Esophagus muscularis mucosa (tissue), 4 donors: ENCODE measurements around the gene DHCR24. TPM values are rescaled to one million over a fixed set of nuclear protein-coding genes. Genes with fewer than 3 reads are reported as not detected.

Experiments used
- DNase-seq: peaks from one replicate; pipeline ENCODE4 v3.0.0-alpha.2; 2017; ENCODE audit errors: extremely low spot score
- H3K27ac ChIP-seq, 4 donors: fragments of 200-600 bp; sonication (generic); replicated peaks in 1 of 4; 1 replicate in 3 of 4; 2 replicates in 1 of 4; pipeline ENCODE4 v1.5.1; 2016 to 2019; ENCODE audit warnings: mild to moderate bottlenecking in 1 of 4
- H3K27me3 ChIP-seq, 4 donors: fragments of 200-600 bp; sonication (generic); one replicate each; pipeline versions ENCODE4 v1.5.1 to v1.6.0; 2016 to 2019
- H3K36me3 ChIP-seq, 4 donors: fragments of 200-600 bp; sonication (generic); one replicate each; pipeline ENCODE4 v1.5.1; 2016 to 2019
- H3K4me1 ChIP-seq, 4 donors: fragments of 200-600 bp; sonication (generic); one replicate each; pipeline ENCODE4 v1.5.1; 2016 to 2019
- H3K4me3 ChIP-seq, 4 donors: fragments of 200-600 bp; sonication (generic); 1 replicate in 2 of 4; 2 replicates in 2 of 4; pipeline ENCODE4 v1.5.1; 2016 to 2019; ENCODE audit warnings: mild to moderate bottlenecking in 4 of 4, moderate library complexity in 1 of 4
- H3K9me3 ChIP-seq, 4 donors: fragments of 200-600 bp; sonication (generic); 1 replicate in 3 of 4; 2 replicates in 1 of 4; pipeline ENCODE4 v1.5.1; 2016 to 2019
- EP300 ChIP-seq: sonication (generic); formaldehyde crosslinking; IDR thresholded peaks from one replicate; pipeline ENCODE4 v1.6.1; 2017; ENCODE audit warnings: antibody characterized with exemption
- POLR2A ChIP-seq: fragments of 450-650 bp; IDR thresholded peaks from one replicate; pipeline ENCODE4 v1.6.1; 2017; ENCODE audit warnings: antibody characterized with exemption, moderate library complexity, mild to moderate bottlenecking, low read depth
- POLR2AphosphoS5 ChIP-seq, 2 donors: sonication (generic); formaldehyde crosslinking; IDR thresholded peaks; one replicate each; pipeline ENCODE4 v1.6.1; 2017; ENCODE audit warnings: antibody characterized with exemption in 2 of 2
- WGBS: methylation state at CpG from one replicate; pipeline ENCODE4 v1.1.5; 2018; 5-methylcytosine and 5-hydroxymethylcytosine counted together
- intact Hi-C: fragments of 100-400 bp; cut with DNase I; formaldehyde crosslinking; loops from one replicate; pipeline ENCODE4 v1.15.1; 2023
- total RNA-seq, 4 donors: library from RNA; depleted of rRNA; stranded (reverse); fragments of >200 nt; gene quantifications; one replicate each; pipeline versions ENCODE4 v1.1.0 to v1.2.1, GENCODE V29; 2016
- TF ChIP-seq, protein P1 (sequence below), 3 experiments: fragments of 200-600 bp in 2 of 3; fragments of 450-650 bp in 1 of 3; sonication (generic) in 2 of 3; IDR thresholded peaks; one replicate each; pipeline ENCODE4 v1.5.1; 2017 to 2019; ENCODE audit warnings: antibody characterized with exemption in 3 of 3, mild to moderate bottlenecking in 2 of 3, moderate library complexity in 1 of 3

Gene DHCR24
- total RNA-seq, 4 donors from 2014 or later, result 10.8 to 16.1 (median 13.1) TPM

DNA sequence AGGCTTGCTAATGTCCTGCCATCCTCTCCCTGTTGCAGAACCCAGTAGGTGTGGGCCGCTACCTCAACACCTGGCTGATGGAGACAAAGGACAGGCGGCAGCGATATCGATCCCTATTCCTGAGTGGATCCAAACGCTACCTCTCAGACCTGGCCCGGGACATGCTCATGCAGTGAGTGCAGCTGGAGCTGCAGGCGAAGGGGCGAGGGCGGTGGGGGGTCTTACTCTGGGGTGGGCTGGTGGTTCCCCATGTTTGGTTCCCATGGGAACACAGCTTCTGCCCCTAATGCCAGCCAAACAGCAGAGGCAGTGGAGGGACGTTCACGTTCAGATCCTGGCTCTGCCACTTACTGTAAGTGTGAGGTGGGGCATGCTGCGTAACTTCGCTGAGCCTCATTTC lies 70.0 kb downstream of the DHCR24 start:
- Histone ChIP-seq H3K27me3 (peaks cover 0 to 2% (median 0%) of the 10 kb centered on the region in 4 donors), H3K36me3 (no peaks in the 10 kb centered on the region), H3K27ac (no peak overlapping the region), H3K4me3 (no peak overlapping the region), H3K9me3 (peaks cover 0 to 3% (median 0%) of the 10 kb centered on the region in 4 donors), H3K4me1 (no peaks in the 10 kb centered on the region)
- 80% methylated on average over 8 of the region's 13 CpGs for WGBS
- no peak for DNase-seq
- intact Hi-C loops, result loop anchor here (10.0 kb wide), 2 partner anchors 142 to 742 kb away; no protein-coding TSS in a partner anchor
- no peak for TF ChIP-seq EP300
- TF ChIP-seq POLR2AphosphoS5 (IDR thresholded peaks at IDR 0.05), result no peak

DNA sequence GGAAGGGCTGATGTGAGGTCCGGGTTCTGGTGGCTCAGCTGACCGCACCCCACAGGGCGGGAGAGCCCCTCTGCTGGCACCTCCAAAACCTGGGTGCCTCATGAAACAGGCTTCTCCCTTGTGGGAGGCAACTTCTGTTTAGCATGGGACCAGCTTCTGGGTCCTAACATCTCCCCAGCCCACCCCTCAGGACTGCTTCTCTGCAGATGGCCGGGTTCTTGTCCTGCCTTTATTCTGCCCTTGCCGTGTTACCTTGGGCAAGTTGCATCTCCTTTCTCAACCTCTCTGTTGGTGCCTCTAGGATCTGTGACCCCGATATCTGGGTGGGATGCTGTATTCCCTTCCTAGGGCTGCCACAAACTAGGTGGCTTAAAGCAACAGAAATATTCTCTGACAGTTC lies 70.9 kb downstream of the DHCR24 start:
- Histone ChIP-seq H3K27me3 (no peaks in the 10 kb centered on the region), H3K4me1 (no peaks in the 10 kb centered on the region), H3K27ac (no peak overlapping the region), H3K4me3 (no peak overlapping the region), H3K36me3 (no peaks in the 10 kb centered on the region), H3K9me3 (no peaks in the 10 kb centered on the region)
- TF ChIP-seq, protein P1, sequence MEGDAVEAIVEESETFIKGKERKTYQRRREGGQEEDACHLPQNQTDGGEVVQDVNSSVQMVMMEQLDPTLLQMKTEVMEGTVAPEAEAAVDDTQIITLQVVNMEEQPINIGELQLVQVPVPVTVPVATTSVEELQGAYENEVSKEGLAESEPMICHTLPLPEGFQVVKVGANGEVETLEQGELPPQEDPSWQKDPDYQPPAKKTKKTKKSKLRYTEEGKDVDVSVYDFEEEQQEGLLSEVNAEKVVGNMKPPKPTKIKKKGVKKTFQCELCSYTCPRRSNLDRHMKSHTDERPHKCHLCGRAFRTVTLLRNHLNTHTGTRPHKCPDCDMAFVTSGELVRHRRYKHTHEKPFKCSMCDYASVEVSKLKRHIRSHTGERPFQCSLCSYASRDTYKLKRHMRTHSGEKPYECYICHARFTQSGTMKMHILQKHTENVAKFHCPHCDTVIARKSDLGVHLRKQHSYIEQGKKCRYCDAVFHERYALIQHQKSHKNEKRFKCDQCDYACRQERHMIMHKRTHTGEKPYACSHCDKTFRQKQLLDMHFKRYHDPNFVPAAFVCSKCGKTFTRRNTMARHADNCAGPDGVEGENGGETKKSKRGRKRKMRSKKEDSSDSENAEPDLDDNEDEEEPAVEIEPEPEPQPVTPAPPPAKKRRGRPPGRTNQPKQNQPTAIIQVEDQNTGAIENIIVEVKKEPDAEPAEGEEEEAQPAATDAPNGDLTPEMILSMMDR (IDR thresholded peaks at IDR 0.05), result no peak
- TF ChIP-seq POLR2A (no peak), POLR2AphosphoS5 (IDR thresholded peaks at IDR 0.05) (no peak), EP300 (no peak)
- DNase-seq, result no peak
- intact Hi-C loops, result loop anchor here (10.0 kb wide), 2 partner anchors 141 to 741 kb away; no protein-coding TSS in a partner anchor
- WGBS, result 60% methylated on average over 6 of the region's 6 CpGs

DNA sequence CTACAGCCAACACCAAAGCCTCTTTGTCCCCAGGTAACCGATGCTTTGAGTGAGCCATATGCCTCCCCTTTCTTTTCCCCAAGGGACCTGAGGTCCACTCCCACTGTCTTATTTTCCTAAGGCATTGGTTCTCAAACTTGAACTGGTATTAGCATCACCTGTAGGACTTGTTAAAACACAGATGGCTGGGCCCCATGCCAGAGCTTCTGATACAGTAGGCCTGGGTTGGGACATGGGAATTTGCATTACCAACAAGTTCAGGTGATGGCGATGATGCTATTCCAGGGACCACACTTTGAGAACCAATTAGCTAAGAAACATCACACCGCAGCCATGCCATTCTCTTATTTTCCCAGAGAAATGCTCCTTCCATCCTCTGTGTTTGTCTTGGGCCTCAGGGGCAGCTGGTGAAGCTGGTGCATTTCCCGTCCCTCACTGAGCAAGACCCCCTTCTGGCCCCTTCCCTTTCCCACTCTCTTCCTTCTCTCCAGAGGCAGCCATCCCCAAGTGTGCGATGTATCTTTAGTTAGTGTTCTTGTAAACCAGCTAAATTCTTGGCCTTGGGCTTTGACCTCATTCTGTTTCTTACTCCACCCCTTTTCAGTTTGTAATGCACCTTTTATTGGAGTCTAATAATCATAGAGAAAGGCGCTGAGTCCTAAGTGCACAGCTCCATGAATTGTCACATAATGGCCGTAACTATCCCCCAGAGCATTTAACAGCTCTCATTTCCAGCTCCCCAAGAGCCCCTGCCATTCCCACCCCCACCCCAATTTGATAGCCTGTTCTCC lies 71.7 kb downstream of the DHCR24 start:
- no peak overlapping the region for H3K4me3 ChIP-seq
- no peaks in the 10 kb centered on the region for H3K27me3 ChIP-seq
- no peak for DNase-seq
- no peaks in the 10 kb centered on the region for H3K9me3 ChIP-seq
- TF ChIP-seq EP300 (no peak), POLR2AphosphoS5 (IDR thresholded peaks at IDR 0.05) (no peak), POLR2A (no peak)
- TF ChIP-seq, protein P1 (IDR thresholded peaks at IDR 0.05), result no peak
- 92% methylated on average over 7 of the region's 7 CpGs for WGBS
- no peaks in the 10 kb centered on the region for H3K36me3 ChIP-seq
- intact Hi-C loops, result loop anchor here (10.0 kb wide), 2 partner anchors 140 to 740 kb away; no protein-coding TSS in a partner anchor
- peaks cover 0 to 3% (median 0%) of the 10 kb centered on the region in 4 donors for H3K4me1 ChIP-seq
- H3K27ac ChIP-seq, result no peak overlapping the region

DNA sequence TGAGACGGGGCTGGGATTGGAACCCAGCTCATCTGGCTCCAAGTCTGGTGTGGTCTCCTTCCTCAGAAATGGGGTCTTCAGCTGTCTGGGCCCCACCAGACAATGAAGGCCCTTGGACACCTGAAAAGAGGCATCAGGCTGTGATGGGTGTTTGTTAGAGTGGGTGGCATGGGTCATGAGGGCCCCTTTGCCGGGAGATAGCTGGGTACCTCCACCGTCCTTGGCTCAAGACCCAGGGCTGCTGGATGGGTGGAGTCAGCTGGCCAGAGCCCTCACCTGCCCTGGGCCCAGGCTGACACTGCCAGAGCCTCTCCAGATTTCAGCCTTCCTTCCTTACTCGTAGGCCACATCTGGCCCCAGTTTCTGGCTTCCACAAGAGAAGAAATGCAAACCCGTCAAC lies 72.4 kb downstream of the DHCR24 start:
- Histone ChIP-seq H3K4me1 (peaks cover 0 to 4% (median 0%) of the 10 kb centered on the region in 4 donors), H3K27me3 (no peaks in the 10 kb centered on the region), H3K4me3 (no peak overlapping the region), H3K9me3 (no peaks in the 10 kb centered on the region), H3K27ac (no peak overlapping the region), H3K36me3 (no peaks in the 10 kb centered on the region)
- intact Hi-C loops, result loop anchor here (5.0 to 10.0 kb wide), 3 partner anchors 140 to 740 kb away; no protein-coding TSS in a partner anchor
- no peak for DNase-seq
- TF ChIP-seq POLR2AphosphoS5 (IDR thresholded peaks at IDR 0.05) (no peak), POLR2A (no peak)
- WGBS, result 90% methylated on average over 5 of the region's 5 CpGs

DNA sequence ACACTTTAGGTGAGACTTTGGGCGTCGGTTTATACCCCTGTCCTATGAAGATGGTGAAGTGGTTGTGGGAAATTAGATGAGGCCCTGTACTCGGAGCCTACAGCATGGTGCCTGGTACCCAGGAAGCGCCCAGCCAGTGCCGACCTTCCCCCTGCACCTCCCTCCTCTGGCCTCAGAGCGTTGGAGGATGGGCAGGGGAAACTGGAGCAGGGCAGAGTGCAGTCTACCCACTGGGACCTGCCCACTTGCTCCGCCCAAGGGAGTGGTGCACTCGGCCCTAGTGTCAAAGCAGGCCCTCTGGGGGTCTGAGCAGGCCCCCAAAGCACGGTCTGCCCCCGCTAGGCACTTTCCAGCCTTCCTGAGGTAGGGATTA lies 72.9 kb downstream of the DHCR24 start:
- Histone ChIP-seq H3K9me3 (no peaks in the 10 kb centered on the region), H3K27me3 (no peaks in the 10 kb centered on the region), H3K4me1 (peaks cover 0 to 4% (median 0%) of the 10 kb centered on the region in 4 donors), H3K36me3 (no peaks in the 10 kb centered on the region), H3K27ac (no peak overlapping the region), H3K4me3 (no peak overlapping the region)
- WGBS, result 79% methylated on average over 10 of the region's 10 CpGs
- intact Hi-C loops, result loop anchor here (5.0 to 10.0 kb wide), 3 partner anchors 139 to 739 kb away; no protein-coding TSS in a partner anchor
- TF ChIP-seq, protein P1 (IDR thresholded peaks at IDR 0.05), result no peak
- TF ChIP-seq POLR2AphosphoS5 (IDR thresholded peaks at IDR 0.05) (no peak), POLR2A (no peak)
- DNase-seq, result no peak
